HG03039 (cell line): ENCODE data around the gene LCN6.

Experiments
- ATAC-seq: cut with Tn5 transposase; IDR thresholded peaks from one replicate; pipeline ENCODE4 v1.9.1; 2021; ENCODE audit warnings: mild to moderate bottlenecking, moderate library complexity; ENCODE audit not compliant: unreplicated experiment

The LCN6 gene

DNA sequence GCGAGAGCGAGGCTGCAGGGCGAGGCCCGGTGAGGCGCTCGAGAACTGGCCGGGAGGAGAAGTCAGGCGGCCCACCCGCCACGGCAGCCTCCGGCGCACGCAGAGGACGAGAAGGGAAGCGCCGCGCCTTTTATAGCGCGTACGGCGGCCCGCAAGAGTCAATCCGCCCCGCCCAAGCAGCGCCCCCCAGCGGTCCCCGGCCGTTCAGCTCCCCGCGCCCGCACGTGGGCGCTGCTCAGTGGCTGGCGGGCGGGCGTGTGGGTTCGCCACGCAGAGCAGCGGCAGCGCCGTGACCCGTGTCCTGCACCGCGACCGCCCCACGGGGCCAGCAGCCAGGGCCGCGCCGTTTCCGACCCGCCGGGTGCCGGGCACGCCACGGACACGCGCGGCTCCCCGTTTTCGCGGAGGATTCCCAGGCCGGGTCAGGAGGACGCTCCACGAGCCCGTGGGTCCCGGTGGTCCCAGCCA, 20.2 kb downstream of the LCN6 start:
- peak; percentile 62 for ATAC-seq

DNA sequence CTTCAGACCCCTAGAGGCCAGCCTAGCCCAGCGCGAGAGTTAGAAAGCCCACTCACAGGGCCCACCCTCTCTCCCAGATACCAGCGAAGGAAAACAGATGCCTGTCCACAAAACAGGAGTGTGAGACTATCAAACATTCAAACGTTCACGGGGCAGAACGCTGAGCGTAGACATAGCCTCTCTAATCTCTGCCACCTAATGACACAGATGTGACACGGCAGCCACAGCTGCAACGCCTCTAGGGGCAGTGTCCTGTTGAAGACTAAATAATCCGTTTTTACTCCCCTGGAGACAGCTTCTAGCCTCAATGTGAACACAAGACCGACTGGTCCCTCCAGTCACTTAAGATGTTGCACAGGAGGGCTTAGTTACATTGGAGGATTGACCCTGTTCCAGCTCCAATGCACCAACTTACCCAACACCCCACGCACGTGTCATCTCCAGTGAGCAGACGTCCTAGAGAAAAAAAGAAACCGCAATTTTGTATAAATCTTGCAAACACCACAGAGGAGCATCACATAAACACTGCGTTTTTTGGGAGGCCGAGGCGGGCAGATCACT, 21.6 kb downstream of the LCN6 start:
- no peak for ATAC-seq

DNA sequence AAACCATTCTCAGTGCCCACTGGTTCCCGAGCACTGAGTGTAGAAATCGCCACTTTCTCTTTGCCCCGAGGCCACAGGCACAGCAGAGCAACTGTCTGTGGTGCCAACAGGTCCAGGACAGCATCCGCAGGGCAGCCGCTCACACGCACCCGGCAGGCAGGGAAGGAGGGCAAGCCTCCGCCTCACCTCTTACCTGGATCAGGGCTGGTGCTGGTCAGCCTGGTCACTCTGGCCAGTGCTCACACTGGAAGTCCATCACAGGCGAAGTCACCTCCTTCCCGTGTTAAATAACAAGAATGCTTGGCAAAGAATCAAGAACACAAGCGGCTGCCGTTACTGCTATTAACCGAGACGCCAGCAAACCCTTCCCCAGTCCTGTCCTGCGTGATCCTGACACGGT, 22.2 kb downstream of the LCN6 start:
- no peak for ATAC-seq

GRCh38 chr9:136725612-136726011, 22.7 kb downstream of the LCN6 start:
- ATAC-seq = no peak

GRCh38 chr9:136724772-136725171, 23.6 kb downstream of the LCN6 start:
- ATAC-seq = no peak

DNA sequence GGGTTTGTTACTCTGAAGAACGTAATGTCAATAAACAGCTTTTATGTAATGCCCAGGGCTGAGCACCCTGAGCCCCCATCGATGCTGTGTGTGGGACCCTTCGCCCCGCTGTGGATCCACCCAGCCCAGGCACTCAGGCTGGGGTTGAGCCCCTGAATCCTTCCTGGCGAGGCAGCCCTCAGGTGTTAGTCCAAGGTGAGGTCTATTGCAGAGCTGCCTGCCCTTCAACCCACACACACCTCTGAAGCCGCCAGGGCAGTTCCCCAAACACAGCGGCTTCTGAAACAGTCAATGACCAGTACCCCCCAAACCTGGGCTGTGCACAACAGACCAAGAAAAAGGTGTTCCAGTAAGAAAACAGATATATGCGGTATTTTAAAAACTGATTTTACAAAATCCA, 24.3 kb downstream of the LCN6 start:
- ATAC-seq = no peak

GRCh38 chr9:136723362-136723976, 24.9 kb downstream of the LCN6 start:
- ATAC-seq = no peak

DNA sequence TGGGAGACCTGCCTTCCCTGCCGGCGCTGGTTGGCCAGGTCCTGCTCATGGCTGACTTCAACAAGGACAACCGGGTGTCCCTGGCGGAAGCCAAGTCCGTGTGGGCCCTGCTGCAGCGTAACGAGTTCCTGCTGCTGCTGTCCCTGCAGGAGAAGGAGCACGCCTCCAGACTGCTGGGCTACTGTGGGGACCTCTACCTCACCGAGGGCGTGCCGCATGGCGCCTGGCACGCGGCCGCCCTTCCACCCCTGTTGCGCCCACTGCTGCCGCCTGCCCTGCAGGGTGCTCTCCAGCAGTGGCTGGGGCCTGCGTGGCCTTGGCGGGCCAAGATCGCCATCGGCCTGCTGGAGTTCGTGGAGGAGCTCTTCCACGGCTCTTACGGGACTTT, 25.4 kb downstream of the LCN6 start:
- ATAC-seq = no peak

- ATAC-seq = no peak
Measured at GRCh38 chr9:136722093-136722968, 26.0 kb downstream of the LCN6 start.

GRCh38 chr9:136721339-136722092, 26.8 kb downstream of the LCN6 start:
- no peak for ATAC-seq

DNA sequence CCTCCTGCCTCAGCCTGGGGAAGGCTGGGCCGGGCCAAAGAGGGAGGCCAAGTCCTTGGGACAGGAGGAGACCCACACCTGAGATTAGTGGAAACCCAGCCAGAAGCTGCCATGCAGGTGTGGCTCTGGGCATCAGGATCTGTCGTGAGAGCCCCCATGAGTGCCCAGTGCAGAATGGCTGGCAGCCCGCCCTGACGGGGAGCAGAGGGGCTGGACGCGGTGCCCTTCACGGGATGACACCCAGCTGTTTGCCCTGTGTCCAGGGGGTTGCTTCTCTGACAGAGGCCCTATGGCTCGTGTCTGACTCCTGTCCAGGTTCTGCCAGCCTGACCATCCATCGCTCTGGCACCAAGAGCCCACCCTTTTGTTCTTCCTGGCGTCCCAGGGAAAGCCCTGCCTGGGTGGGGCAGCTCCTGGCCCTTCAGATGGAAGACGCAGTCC, 27.4 kb downstream of the LCN6 start:
- ATAC-seq = no peak

DNA sequence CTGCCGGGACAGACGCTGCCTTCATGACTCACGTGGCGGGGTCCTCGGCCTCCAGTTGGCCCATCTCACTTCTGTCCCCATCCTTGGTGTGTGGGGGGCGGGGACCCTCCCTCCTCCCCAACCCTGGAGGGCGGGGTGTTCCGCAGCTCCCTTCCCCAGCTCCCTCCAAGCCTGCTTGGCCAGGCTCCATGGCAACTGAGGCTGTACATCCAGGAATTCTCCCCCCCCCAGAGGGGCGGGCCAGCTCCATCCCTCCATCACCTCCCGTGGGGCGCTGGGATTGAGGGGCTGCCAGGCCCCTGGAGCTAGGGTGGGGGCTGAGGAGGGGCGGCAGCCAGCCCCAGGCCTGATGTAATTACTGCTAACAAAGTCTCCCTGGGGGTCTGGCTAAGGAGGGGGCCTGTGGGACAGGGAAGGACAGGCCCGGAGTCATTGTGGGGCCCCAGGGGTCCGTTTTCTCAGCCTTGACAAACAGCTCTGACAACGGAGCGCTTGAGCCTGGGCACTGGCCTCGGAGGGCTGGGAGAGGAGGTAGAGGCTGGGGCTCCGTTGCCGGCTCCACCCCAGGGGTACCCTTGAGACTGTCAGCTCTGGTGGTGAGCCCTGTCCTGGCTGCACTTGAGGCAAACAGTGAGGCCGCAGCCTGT, 28.0 kb downstream of the LCN6 start:
- ATAC-seq = no peak

- ATAC-seq = no peak
Measured at GRCh38 chr9:136719195-136719880, 29.0 kb downstream of the LCN6 start.

- no peak for ATAC-seq
Measured at GRCh38 chr9:136718345-136719194, 29.8 kb downstream of the LCN6 start.

DNA sequence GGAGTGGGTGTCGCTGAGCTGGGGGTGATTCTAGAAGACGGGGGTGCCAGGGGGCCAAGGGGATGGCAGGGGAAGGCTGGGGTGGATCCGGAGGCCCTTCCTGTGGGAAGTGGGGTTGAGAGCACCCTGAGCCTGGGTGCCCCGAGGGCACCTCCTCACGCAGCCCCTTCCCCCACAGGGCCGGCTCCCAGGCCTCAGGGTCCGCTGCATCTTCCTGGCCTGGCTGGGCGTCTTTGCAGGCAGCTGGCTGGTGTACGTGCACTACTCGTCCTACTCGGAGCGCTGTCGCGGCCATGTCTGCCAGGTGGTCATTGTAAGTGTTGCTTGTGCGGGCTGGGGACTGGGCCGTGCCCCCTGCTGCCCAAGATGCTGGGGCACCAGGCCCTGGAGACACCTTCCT, 30.9 kb downstream of the LCN6 start:
- no peak for ATAC-seq

DNA sequence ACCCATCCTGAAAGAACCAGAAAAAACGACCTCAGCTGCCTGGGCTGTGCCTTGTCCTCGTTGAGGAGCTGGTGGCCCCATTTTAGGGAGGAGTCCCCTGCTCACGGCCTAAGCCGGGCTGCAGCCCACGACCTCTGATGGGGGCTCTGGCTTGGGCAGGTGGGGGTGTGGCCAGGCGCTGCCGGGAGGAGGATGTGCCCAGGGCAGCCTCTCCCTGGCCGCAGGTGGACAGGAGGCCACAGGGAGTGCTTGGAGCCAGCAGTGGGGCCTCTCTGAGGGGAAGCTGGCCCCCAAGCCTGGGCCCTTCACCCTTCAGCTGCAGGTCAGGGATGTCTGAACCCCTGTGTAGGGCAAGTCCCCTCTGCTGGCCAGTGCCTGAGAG, 33.4 kb downstream of the LCN6 start:
- ATAC-seq = no peak

GRCh38 chr9:136714096-136714892, 34.0 kb downstream of the LCN6 start:
- no peak for ATAC-seq

DNA sequence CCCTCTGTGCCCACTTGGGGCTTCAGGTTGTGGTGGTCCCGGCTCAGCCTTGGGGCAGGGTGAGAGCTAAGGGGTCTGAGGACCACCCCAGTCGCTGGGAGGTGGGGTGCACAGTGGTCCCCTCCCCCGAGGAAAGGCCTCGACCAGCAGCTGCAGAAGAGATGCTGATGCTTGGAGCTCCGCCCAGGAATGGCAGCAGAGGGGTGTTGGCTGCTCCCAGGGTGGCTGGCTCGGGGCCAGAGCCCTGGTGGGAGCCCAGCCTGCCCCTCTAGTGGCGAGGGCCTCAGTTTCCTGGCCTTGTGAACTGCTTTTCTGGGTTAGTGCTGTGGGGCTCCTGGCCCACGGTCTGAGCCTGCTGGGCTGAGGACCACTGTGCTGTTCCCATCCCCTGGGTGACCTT, 34.8 kb downstream of the LCN6 start:
- ATAC-seq = no peak
